Endothelial cell of umbilical vein (primary cell): ENCODE results near the gene TFF2.

ENCODE experiments used
- EZH2 ChIP-seq: IDR thresholded peaks from 2 replicates; pipeline ENCODE4 v1.6.1; 2012; ENCODE audit warnings: borderline replicate concordance, low read depth, mild to moderate bottlenecking, moderate library complexity, low read length, inconsistent platforms; ENCODE audit not compliant: severe bottlenecking
- GATA2 ChIP-seq: IDR thresholded peaks from 2 replicates; pipeline ENCODE4 v1.7.0; 2011; ENCODE audit warnings: low read depth, mild to moderate bottlenecking, moderate library complexity, mixed read lengths, low read length; ENCODE audit not compliant: insufficient read length, insufficient read depth
- POLR2A ChIP-seq: IDR thresholded peaks from 2 replicates; pipeline ENCODE4 v1.6.1; 2012; ENCODE audit warnings: low read depth, mild to moderate bottlenecking, control low read depth, low read length
- POLR2AphosphoS5 ChIP-seq: IDR thresholded peaks from 2 replicates; pipeline ENCODE4 v1.6.1; 2012; ENCODE audit warnings: low read depth, mild to moderate bottlenecking, control low read depth, low read length, moderate library complexity; ENCODE audit not compliant: insufficient read depth
- TF ChIP-seq, protein P1 (sequence below), 2 donors: IDR thresholded peaks; 1 replicate in 1 of 2; 2 replicates in 1 of 2; pipeline ENCODE4 v1.5.1; 2011; ENCODE audit warnings: low read length in 2 of 2, mild to moderate bottlenecking in 2 of 2, moderate library complexity in 2 of 2, control low read depth in 1 of 2, inconsistent platforms in 1 of 2, low read depth in 1 of 2; ENCODE audit not compliant: insufficient read depth in 1 of 2; ENCODE audit errors: extremely low read depth in 1 of 2

DNA sequence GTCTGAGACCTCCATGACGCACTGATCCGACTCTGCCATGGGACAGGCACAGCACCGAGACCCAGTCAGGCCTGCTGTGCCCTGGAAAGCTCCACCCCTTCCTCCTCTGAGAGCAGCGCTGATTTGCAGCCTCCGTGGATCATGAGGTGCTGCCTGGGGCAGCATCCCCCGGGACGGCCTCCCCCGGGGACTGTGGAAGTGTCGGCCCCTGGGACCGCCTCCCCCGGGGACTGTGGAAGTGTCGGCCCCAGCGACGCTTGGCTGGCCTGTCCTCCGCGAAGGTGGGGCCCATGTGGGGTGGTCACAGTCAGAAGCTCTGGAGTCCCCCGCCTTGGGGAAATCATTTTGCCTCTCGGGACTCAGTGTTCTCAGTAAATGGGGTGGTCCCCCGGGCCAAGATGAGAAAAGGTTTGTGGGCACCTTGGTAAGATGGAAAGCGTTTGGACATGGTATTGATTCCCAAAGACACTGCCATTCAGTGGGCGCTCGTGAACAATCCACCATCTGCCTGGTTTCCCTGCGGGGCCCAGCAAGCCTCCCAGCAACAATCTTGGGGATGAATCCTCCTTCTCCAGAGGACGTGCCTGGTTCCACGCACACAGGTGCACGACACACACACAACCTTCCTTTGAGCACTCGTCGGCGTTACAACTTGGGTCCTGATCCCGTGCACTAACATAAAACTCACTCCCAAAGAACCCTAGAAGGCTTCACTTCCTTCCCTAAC lies 3.0 kb downstream of the TFF2 start:
- TF ChIP-seq, protein P1, sequence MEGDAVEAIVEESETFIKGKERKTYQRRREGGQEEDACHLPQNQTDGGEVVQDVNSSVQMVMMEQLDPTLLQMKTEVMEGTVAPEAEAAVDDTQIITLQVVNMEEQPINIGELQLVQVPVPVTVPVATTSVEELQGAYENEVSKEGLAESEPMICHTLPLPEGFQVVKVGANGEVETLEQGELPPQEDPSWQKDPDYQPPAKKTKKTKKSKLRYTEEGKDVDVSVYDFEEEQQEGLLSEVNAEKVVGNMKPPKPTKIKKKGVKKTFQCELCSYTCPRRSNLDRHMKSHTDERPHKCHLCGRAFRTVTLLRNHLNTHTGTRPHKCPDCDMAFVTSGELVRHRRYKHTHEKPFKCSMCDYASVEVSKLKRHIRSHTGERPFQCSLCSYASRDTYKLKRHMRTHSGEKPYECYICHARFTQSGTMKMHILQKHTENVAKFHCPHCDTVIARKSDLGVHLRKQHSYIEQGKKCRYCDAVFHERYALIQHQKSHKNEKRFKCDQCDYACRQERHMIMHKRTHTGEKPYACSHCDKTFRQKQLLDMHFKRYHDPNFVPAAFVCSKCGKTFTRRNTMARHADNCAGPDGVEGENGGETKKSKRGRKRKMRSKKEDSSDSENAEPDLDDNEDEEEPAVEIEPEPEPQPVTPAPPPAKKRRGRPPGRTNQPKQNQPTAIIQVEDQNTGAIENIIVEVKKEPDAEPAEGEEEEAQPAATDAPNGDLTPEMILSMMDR (IDR thresholded peaks at IDR 0.05; ENCODE audit: extremely low read depth in 1 of 2, insufficient read depth in 1 of 2, low read depth in 1 of 2, low read length in 2 of 2) = no peak
- TF ChIP-seq EZH2 (no peak), POLR2A (no peak), POLR2AphosphoS5 (no peak), GATA2 (no peak)
